ENCODE results near the gene PM20D1.

PM20D1 gene

GRCh38 chr1:205817364-205817763 is 32.6 kb downstream of the PM20D1 start:
- Histone ChIP-seq H3K4me1 (ENCODE audit: control insufficient read depth, insufficient read depth, low read length) (peaks cover 8% of the 10 kb centered on the region), H3K36me3 (ENCODE audit: control insufficient read depth, insufficient read depth, low read length, severe bottlenecking) (no peaks in the 10 kb centered on the region), H3K9ac (ENCODE audit: low read length) (no peak overlapping the region), H3K9me3 (ENCODE audit: control insufficient read depth, low read length) (no peaks in the 10 kb centered on the region), H3K4me3 (ENCODE audit: low read length) (no peak overlapping the region), H3K27me3 (replicated peaks; ENCODE audit: control insufficient read depth, insufficient read depth, low read length) (no peaks in the 10 kb centered on the region)
- DNase-seq (ENCODE audit: low read depth), result no peak

GRCh38 chr1:205813755-205814058 is 36.2 kb downstream of the PM20D1 start:
- H3K4me3 ChIP-seq (ENCODE audit: low read length), result peak overlapping the region; percentile 93
- no peaks in the 10 kb centered on the region for H3K9me3 ChIP-seq (ENCODE audit: control insufficient read depth, low read length)
- peak overlapping the region; percentile 87 for H3K9ac ChIP-seq (ENCODE audit: low read length)
- peaks cover 15% of the 10 kb centered on the region for H3K36me3 ChIP-seq (ENCODE audit: control insufficient read depth, insufficient read depth, low read length, severe bottlenecking)
- DNase-seq (ENCODE audit: low read depth), result peak; percentile 85
- H3K4me1 ChIP-seq (ENCODE audit: control insufficient read depth, insufficient read depth, low read length), result peaks cover 38% of the 10 kb centered on the region
- H3K27me3 ChIP-seq (replicated peaks; ENCODE audit: control insufficient read depth, insufficient read depth, low read length), result no peaks in the 10 kb centered on the region

GRCh38 chr1:205812878-205813754 is 36.8 kb downstream of the PM20D1 start, which contains the start of gene SLC41A1:
TSS of gene SLC41A1 (minus strand) at chr1:205813198. CDS start at chr1:205810441, 2,757 bp downstream.
- Histone ChIP-seq H3K27me3 (replicated peaks; ENCODE audit: control insufficient read depth, insufficient read depth, low read length) (no peaks in the 10 kb centered on the region), H3K36me3 (ENCODE audit: control insufficient read depth, insufficient read depth, low read length, severe bottlenecking) (peaks cover 20% of the 10 kb centered on the region), H3K9ac (ENCODE audit: low read length) (peak within 1 kb of the TSS; percentile 87), H3K4me1 (ENCODE audit: control insufficient read depth, insufficient read depth, low read length) (peaks cover 38% of the 10 kb centered on the region), H3K9me3 (ENCODE audit: control insufficient read depth, low read length) (no peaks in the 10 kb centered on the region), H3K4me3 (ENCODE audit: low read length) (peak within 1 kb of the TSS; percentile 93)
- peak; percentile 97 for DNase-seq (ENCODE audit: low read depth)

GRCh38 chr1:205812271-205812877 is 37.6 kb downstream of the PM20D1 start:
- peak overlapping the region; percentile 93 for H3K4me3 ChIP-seq (ENCODE audit: low read length)
- H3K36me3 ChIP-seq (ENCODE audit: control insufficient read depth, insufficient read depth, low read length, severe bottlenecking), result peaks cover 20% of the 10 kb centered on the region
- H3K9me3 ChIP-seq (ENCODE audit: control insufficient read depth, low read length), result no peaks in the 10 kb centered on the region
- DNase-seq (ENCODE audit: low read depth), result peak; percentile 70
- no peaks in the 10 kb centered on the region for H3K27me3 ChIP-seq (replicated peaks; ENCODE audit: control insufficient read depth, insufficient read depth, low read length)
- H3K9ac ChIP-seq (ENCODE audit: low read length), result peak overlapping the region; percentile 87
- peaks cover 38% of the 10 kb centered on the region for H3K4me1 ChIP-seq (ENCODE audit: control insufficient read depth, insufficient read depth, low read length)

- DNase-seq (ENCODE audit: low read depth), result peak; percentile 28
- H3K9ac ChIP-seq (ENCODE audit: low read length), result peak overlapping the region; percentile 87
- H3K4me3 ChIP-seq (ENCODE audit: low read length), result peak overlapping the region; percentile 93
- peaks cover 20% of the 10 kb centered on the region for H3K36me3 ChIP-seq (ENCODE audit: control insufficient read depth, insufficient read depth, low read length, severe bottlenecking)
- H3K4me1 ChIP-seq (ENCODE audit: control insufficient read depth, insufficient read depth, low read length), result peaks cover 38% of the 10 kb centered on the region
- H3K9me3 ChIP-seq (ENCODE audit: control insufficient read depth, low read length), result no peaks in the 10 kb centered on the region
- H3K27me3 ChIP-seq (replicated peaks; ENCODE audit: control insufficient read depth, insufficient read depth, low read length), result no peaks in the 10 kb centered on the region
Observed at GRCh38 chr1:205811660-205812059, 38.3 kb downstream of the PM20D1 start.

- peaks cover 38% of the 10 kb centered on the region for H3K4me1 ChIP-seq (ENCODE audit: control insufficient read depth, insufficient read depth, low read length)
- no peaks in the 10 kb centered on the region for H3K27me3 ChIP-seq (replicated peaks; ENCODE audit: control insufficient read depth, insufficient read depth, low read length)
- peak; percentile 14 for DNase-seq (ENCODE audit: low read depth)
- no peaks in the 10 kb centered on the region for H3K9me3 ChIP-seq (ENCODE audit: control insufficient read depth, low read length)
- H3K9ac ChIP-seq (ENCODE audit: low read length), result no peak overlapping the region
- no peak overlapping the region for H3K4me3 ChIP-seq (ENCODE audit: low read length)
- peaks cover 24% of the 10 kb centered on the region for H3K36me3 ChIP-seq (ENCODE audit: control insufficient read depth, insufficient read depth, low read length, severe bottlenecking)
Observed at GRCh38 chr1:205810448-205811157, 39.3 kb downstream of the PM20D1 start.

GRCh38 chr1:205809942-205810345 is 40.0 kb downstream of the PM20D1 start:
- Histone ChIP-seq H3K9me3 (ENCODE audit: control insufficient read depth, low read length) (no peaks in the 10 kb centered on the region), H3K4me1 (ENCODE audit: control insufficient read depth, insufficient read depth, low read length) (peaks cover 38% of the 10 kb centered on the region), H3K36me3 (ENCODE audit: control insufficient read depth, insufficient read depth, low read length, severe bottlenecking) (peaks cover 24% of the 10 kb centered on the region), H3K27me3 (replicated peaks; ENCODE audit: control insufficient read depth, insufficient read depth, low read length) (no peaks in the 10 kb centered on the region), H3K4me3 (ENCODE audit: low read length) (no peak overlapping the region), H3K9ac (ENCODE audit: low read length) (no peak overlapping the region)
- no peak for DNase-seq (ENCODE audit: low read depth)

- H3K9me3 ChIP-seq (ENCODE audit: control insufficient read depth, low read length), result no peaks in the 10 kb centered on the region
- peaks cover 24% of the 10 kb centered on the region for H3K36me3 ChIP-seq (ENCODE audit: control insufficient read depth, insufficient read depth, low read length, severe bottlenecking)
- no peak overlapping the region for H3K9ac ChIP-seq (ENCODE audit: low read length)
- no peak for DNase-seq (ENCODE audit: low read depth)
- no peaks in the 10 kb centered on the region for H3K27me3 ChIP-seq (replicated peaks; ENCODE audit: control insufficient read depth, insufficient read depth, low read length)
- H3K4me1 ChIP-seq (ENCODE audit: control insufficient read depth, insufficient read depth, low read length), result peaks cover 38% of the 10 kb centered on the region
- no peak overlapping the region for H3K4me3 ChIP-seq (ENCODE audit: low read length)
Observed at GRCh38 chr1:205809469-205809868, 40.5 kb downstream of the PM20D1 start.

GRCh38 chr1:205805082-205805711 is 44.7 kb downstream of the PM20D1 start:
- Histone ChIP-seq H3K4me1 (ENCODE audit: control insufficient read depth, insufficient read depth, low read length) (peaks cover 11% of the 10 kb centered on the region), H3K36me3 (ENCODE audit: control insufficient read depth, insufficient read depth, low read length, severe bottlenecking) (peaks cover 24% of the 10 kb centered on the region), H3K9ac (ENCODE audit: low read length) (no peak overlapping the region), H3K27me3 (replicated peaks; ENCODE audit: control insufficient read depth, insufficient read depth, low read length) (no peaks in the 10 kb centered on the region), H3K4me3 (ENCODE audit: low read length) (no peak overlapping the region), H3K9me3 (ENCODE audit: control insufficient read depth, low read length) (no peaks in the 10 kb centered on the region)
- peak; percentile 23 for DNase-seq (ENCODE audit: low read depth)

GRCh38 chr1:205804605-205805004 is 45.3 kb downstream of the PM20D1 start:
- no peaks in the 10 kb centered on the region for H3K9me3 ChIP-seq (ENCODE audit: control insufficient read depth, low read length)
- H3K36me3 ChIP-seq (ENCODE audit: control insufficient read depth, insufficient read depth, low read length, severe bottlenecking), result peaks cover 24% of the 10 kb centered on the region
- no peak overlapping the region for H3K4me3 ChIP-seq (ENCODE audit: low read length)
- H3K27me3 ChIP-seq (replicated peaks; ENCODE audit: control insufficient read depth, insufficient read depth, low read length), result no peaks in the 10 kb centered on the region
- no peak for DNase-seq (ENCODE audit: low read depth)
- H3K4me1 ChIP-seq (ENCODE audit: control insufficient read depth, insufficient read depth, low read length), result peaks cover 6% of the 10 kb centered on the region
- no peak overlapping the region for H3K9ac ChIP-seq (ENCODE audit: low read length)

- Histone ChIP-seq H3K4me1 (ENCODE audit: control insufficient read depth, insufficient read depth, low read length) (no peaks in the 10 kb centered on the region), H3K9me3 (ENCODE audit: control insufficient read depth, low read length) (no peaks in the 10 kb centered on the region), H3K4me3 (ENCODE audit: low read length) (no peak overlapping the region), H3K9ac (ENCODE audit: low read length) (no peak overlapping the region), H3K27me3 (replicated peaks; ENCODE audit: control insufficient read depth, insufficient read depth, low read length) (no peaks in the 10 kb centered on the region), H3K36me3 (ENCODE audit: control insufficient read depth, insufficient read depth, low read length, severe bottlenecking) (peaks cover 25% of the 10 kb centered on the region)
- DNase-seq (ENCODE audit: low read depth), result no peak
Observed at GRCh38 chr1:205803986-205804385, 45.9 kb downstream of the PM20D1 start.

All from adipocyte (in vitro differentiated cells).